HG02884 (cell line): ENCODE data around the gene UBE2D2.
"Not testable (repeated sequence)": the region's sequence is repeated elsewhere in the genome, so short reads cannot be mapped to it uniquely, and the experiment has no call there.

Experiments used
- ATAC-seq: cut with Tn5 transposase; IDR thresholded peaks from one replicate; pipeline ENCODE4 v1.9.1; 2021; ENCODE audit warnings: mild to moderate bottlenecking, moderate library complexity; ENCODE audit not compliant: unreplicated experiment

UBE2D2 gene

GRCh38 chr5:139560752-139561654 lies at the start of gene UBE2D2:
Gene UBE2D2, plus strand, starts transcription at chr5:139561339. Its CDS starts 453 bp downstream, at chr5:139561792.
- ATAC-seq = peak; percentile 69

GRCh38 chr5:139512786-139513390 lies 48.3 kb upstream of the UBE2D2 start:
- no peak for ATAC-seq

- ATAC-seq = peak; percentile 68
Measured at GRCh38 chr5:139513434-139513833, 47.7 kb upstream of the UBE2D2 start.

- no peak for ATAC-seq
Measured at GRCh38 chr5:139513852-139514485, 47.2 kb upstream of the UBE2D2 start.

GRCh38 chr5:139514486-139514856 lies 46.7 kb upstream of the UBE2D2 start:
- ATAC-seq = no peak

- ATAC-seq = peak; percentile 83
Measured at GRCh38 chr5:139517683-139518564, 43.2 kb upstream of the UBE2D2 start.

GRCh38 chr5:139523635-139524445 lies 37.3 kb upstream of the UBE2D2 start:
- ATAC-seq = no peak

- no peak for ATAC-seq
Measured at GRCh38 chr5:139524446-139524845, 36.7 kb upstream of the UBE2D2 start.

- no peak for ATAC-seq
Measured at GRCh38 chr5:139524940-139525585, 36.1 kb upstream of the UBE2D2 start.

GRCh38 chr5:139525586-139526308 lies 35.4 kb upstream of the UBE2D2 start:
- not testable (repeated sequence) for ATAC-seq

GRCh38 chr5:139526309-139527089 lies 34.6 kb upstream of the UBE2D2 start:
- ATAC-seq = not testable (repeated sequence)

GRCh38 chr5:139527090-139527470 lies 34.1 kb upstream of the UBE2D2 start:
- not testable (repeated sequence) for ATAC-seq

GRCh38 chr5:139527896-139528467 lies 33.2 kb upstream of the UBE2D2 start:
- ATAC-seq = not testable (repeated sequence)

- not testable (repeated sequence) for ATAC-seq
Measured at GRCh38 chr5:139528695-139529094, 32.4 kb upstream of the UBE2D2 start.

- ATAC-seq = not testable (repeated sequence)
Measured at GRCh38 chr5:139530079-139530478, 31.1 kb upstream of the UBE2D2 start.

- ATAC-seq = no peak
Measured at GRCh38 chr5:139531772-139532169, 29.4 kb upstream of the UBE2D2 start.

- peak; percentile 98 for ATAC-seq
Measured at GRCh38 chr5:139543423-139543991, 17.6 kb upstream of the UBE2D2 start.
